GM10248 (cell line): ENCODE data around the gene PTPRN2.

ENCODE experiments used
- CTCF ChIA-PET: fragments of 300-600 bp; sonication (Branson Sonifier 250); formaldehyde crosslinking; extraction: SDS; loops from one replicate; lab custom pipeline; 2021; ENCODE audit warnings: antibody characterized with exemption; lab: Yijun Ruan, JAX
- POLR2A ChIA-PET: fragments of 350-650 bp; sonication (Branson Sonifier 250); formaldehyde crosslinking; extraction: SDS; loops from one replicate; lab custom pipeline; 2020; ENCODE audit warnings: antibody characterized with exemption; lab: Yijun Ruan, JAX
- DNase-seq: peaks from one replicate; pipeline ENCODE4 v3.0.0; 2012; ENCODE audit errors: extremely low spot score
- TF ChIP-seq, protein P1 (sequence below): IDR thresholded peaks from 2 replicates; pipeline ENCODE4 v1.5.1; 2012; ENCODE audit warnings: mild to moderate bottlenecking, low read depth; ENCODE audit errors: extremely low read depth, missing control alignments, control extremely low read depth

PTPRN2 gene

DNA sequence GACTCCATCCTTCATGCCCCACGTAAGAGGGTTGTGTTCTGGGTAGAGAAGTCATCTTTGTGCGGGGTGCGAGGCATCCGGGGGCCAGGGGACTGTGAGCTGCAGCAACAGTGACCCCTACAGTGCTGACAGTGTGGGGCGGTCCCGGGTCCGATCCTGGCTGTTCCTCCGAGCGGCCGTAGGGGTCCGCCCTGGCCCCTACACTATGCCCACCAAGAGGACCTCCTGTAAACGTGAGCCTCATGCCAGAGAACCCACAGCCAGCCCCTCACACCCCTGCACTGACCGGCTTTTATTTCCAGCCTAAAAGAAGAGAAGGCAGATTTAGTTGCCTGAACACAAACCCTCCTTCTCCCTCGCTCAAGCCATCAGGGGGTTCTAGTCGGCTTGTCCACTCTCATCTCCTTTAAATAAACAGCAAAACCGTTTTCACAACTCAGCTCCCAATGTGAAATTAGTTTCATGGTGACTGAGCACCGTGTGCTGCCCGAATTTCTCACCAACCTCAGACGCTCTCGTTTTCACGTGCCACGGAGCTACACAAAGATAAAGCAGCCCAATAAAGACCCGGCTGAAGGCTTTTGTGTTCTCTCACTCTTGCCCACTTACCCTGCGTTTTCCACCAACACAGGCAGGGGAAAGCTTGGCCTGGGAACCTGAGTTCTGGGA is 588.6 kb downstream of the PTPRN2 start:
- DNase-seq = no peak
- TF ChIP-seq, protein P1, sequence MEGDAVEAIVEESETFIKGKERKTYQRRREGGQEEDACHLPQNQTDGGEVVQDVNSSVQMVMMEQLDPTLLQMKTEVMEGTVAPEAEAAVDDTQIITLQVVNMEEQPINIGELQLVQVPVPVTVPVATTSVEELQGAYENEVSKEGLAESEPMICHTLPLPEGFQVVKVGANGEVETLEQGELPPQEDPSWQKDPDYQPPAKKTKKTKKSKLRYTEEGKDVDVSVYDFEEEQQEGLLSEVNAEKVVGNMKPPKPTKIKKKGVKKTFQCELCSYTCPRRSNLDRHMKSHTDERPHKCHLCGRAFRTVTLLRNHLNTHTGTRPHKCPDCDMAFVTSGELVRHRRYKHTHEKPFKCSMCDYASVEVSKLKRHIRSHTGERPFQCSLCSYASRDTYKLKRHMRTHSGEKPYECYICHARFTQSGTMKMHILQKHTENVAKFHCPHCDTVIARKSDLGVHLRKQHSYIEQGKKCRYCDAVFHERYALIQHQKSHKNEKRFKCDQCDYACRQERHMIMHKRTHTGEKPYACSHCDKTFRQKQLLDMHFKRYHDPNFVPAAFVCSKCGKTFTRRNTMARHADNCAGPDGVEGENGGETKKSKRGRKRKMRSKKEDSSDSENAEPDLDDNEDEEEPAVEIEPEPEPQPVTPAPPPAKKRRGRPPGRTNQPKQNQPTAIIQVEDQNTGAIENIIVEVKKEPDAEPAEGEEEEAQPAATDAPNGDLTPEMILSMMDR = no peak
- ChIA-PET POLR2A (no interaction called here), CTCF (no interaction called here)

DNA sequence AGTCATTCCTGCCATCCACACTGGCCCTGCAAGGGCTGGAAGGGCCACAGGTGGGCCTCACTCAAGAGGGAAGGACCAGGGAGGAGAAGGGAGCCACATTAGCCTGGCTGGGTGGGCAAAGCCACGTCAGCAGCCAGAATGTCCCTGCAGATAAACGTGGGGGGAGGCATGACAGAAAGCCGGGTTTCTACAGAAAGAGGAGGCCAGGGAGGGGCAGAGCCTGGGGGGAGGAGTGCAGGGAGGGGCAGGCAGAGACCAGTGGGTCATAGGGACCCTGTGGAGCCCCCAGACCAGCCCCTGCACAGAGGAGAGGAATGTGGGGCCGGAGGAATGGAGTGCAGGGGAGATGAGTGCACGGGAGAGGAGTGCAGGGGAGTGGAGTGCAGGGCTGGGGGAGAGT is 590.2 kb downstream of the PTPRN2 start:
- DNase-seq = no peak
- ChIA-PET POLR2A (no interaction called here), CTCF (no interaction called here)
- TF ChIP-seq, protein P1 = no peak

DNA sequence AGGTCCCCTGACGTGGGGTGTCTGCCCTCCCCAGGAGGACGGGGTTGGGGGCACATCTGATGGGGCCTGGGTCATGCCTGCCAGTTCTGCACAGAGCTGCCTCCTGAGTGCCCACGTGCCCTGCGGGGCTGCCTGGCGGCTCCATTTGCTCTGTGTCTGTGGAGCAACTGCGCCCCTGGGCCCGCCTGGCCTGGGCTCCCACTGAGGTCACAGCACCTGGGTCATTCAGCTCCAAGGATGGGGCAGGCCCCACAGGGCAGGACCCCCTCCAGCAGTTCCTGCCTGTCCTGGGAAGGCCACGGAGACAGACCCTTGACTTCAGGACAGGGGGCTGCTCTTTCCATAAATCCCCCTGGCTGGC is 590.6 kb downstream of the PTPRN2 start:
- POLR2A ChIA-PET = no interaction called here
- CTCF ChIA-PET = no interaction called here
- DNase-seq = no peak
- TF ChIP-seq, protein P1 = no peak

DNA sequence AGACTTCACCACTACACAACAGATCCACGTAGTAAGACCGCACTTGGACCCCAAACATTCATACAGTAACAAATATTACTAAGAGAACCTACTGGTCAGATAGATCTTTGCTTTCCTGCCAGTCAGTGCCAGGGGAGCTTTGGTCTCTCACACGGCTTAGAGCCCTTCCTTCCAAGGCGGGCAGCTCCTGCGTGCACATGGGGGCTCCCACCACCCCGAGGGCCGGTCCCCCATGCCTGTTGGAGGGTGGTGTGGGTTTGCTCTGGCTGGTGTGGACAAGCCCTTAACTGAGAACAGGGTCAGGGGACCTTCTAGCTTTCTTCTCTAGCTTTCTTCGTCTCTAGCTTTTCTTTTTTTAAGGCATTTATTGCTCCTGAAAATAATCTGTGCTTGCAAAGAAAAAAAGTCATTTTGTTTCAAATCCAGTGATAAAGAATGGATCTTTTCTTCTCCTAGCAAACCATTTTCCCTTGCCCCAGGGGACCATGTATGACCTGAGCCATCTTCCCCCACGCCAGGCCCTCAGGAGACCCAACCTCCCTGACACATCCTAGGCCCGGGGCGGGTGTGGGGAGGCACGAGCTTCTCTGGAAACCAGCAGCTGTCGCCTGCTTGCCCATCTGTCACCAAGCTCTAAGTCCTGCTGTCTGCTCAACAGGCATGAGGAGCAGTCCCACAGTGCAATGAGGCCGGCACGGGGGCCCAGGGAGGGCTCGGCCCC is 591.1 kb downstream of the PTPRN2 start:
- DNase-seq = no peak
- TF ChIP-seq, protein P1 = no peak
- ChIA-PET POLR2A (no interaction called here), CTCF (interaction anchor here (1.7 kb wide), 1 partner anchor 19 kb away, joined by 3 read pairs; no protein-coding TSS in a partner anchor)

DNA sequence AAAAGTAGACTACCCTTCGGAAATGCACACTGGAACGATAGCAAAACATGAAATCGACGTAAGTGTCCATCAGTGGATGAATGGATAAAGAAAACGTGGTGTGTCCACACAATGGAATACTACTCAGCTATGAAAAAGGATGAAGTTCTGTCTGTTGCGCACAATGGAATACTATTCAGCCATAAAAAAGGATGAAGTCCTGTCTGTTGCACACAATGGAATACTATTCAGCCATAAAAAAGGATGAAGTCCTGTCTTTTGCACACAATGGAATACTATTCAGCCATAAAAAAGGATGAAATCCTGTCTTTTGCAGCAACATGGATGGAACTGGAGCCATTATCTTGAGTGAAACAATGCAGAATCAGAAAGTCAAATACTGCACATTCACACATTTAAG is 591.8 kb downstream of the PTPRN2 start:
- ChIA-PET POLR2A (no interaction called here), CTCF (interaction anchor here (1.7 kb wide), 1 partner anchor 19 kb away, joined by 3 read pairs; no protein-coding TSS in a partner anchor)
- DNase-seq = no peak
- TF ChIP-seq, protein P1 = no peak

DNA sequence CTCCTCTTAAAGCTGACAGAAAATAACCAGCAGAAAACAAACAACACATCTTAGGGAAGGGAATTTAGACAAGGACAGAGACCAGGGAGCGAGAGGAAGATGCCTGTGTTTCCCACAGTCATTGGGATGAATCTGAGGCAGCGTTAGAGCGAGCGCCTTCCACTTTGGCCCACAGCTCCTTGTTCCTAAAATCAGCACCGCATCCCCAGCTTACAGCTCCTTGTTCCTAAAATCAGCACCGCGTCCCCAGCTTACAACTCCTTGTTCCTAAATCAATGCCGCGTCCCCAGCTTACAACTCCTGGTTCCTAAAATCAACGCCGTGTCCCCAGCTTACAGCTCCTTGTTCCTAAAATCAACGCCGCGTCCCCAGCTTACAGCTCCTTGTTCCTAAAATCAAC is 593.3 kb downstream of the PTPRN2 start:
- CTCF ChIA-PET = no interaction called here
- no peak for DNase-seq
- TF ChIP-seq, protein P1 = no peak
- POLR2A ChIA-PET = interaction anchor here (1.0 kb wide), 1 partner anchor 16 kb away, joined by 3 read pairs; no protein-coding TSS in a partner anchor
